T-helper 1 cell treated with Interleukin-12 subunit alpha and Interleukin-12 subunit beta and Interleukin-4 antibody, amounts not matched to agents 30 μg/mL and 1 μg/mL, for 36 hours (primary cell): Measurements from ENCODE around the gene NDRG4.

Source experiments
- H3K27ac Mint-ChIP-seq: one replicate; pipeline ENCODE4 v1.8.0; 2021; ENCODE audit warnings: mild to moderate bottlenecking, mixed read lengths
- H3K27me3 Mint-ChIP-seq: one replicate; pipeline ENCODE4 v1.8.0; 2021; ENCODE audit warnings: low read depth, mixed read lengths
- H3K36me3 Mint-ChIP-seq: one replicate; pipeline ENCODE4 v1.8.0; 2021; ENCODE audit warnings: low read depth, mixed read lengths
- H3K4me1 Mint-ChIP-seq: one replicate; pipeline ENCODE4 v1.8.0; 2021; ENCODE audit warnings: low read depth, mixed read lengths
- H3K4me3 Mint-ChIP-seq: one replicate; pipeline ENCODE4 v1.8.0; 2021; ENCODE audit warnings: mild to moderate bottlenecking, moderate library complexity, mixed read lengths
- H3K9me3 Mint-ChIP-seq: one replicate; pipeline ENCODE4 v1.8.0; 2021; ENCODE audit warnings: mixed read lengths

Gene NDRG4

GRCh38 chr16:58462089-58462488 lies 37.9 kb upstream of the NDRG4 start:
- Mint-ChIP-seq H3K4me1 (peaks cover 12% of the 10 kb centered on the region), H3K36me3 (no peaks in the 10 kb centered on the region), H3K9me3 (no peaks in the 10 kb centered on the region), H3K27ac (no peak overlapping the region), H3K27me3 (peaks cover 52% of the 10 kb centered on the region), H3K4me3 (no peak overlapping the region)

- H3K4me3 Mint-ChIP-seq = no peak overlapping the region
- H3K27ac Mint-ChIP-seq = no peak overlapping the region
- H3K27me3 Mint-ChIP-seq = peaks cover 56% of the 10 kb centered on the region
- no peaks in the 10 kb centered on the region for H3K36me3 Mint-ChIP-seq
- H3K4me1 Mint-ChIP-seq = peaks cover 12% of the 10 kb centered on the region
- H3K9me3 Mint-ChIP-seq = no peaks in the 10 kb centered on the region
Observed at GRCh38 chr16:58462499-58462996, 37.4 kb upstream of the NDRG4 start.

- H3K27ac Mint-ChIP-seq = no peak overlapping the region
- H3K27me3 Mint-ChIP-seq = peaks cover 57% of the 10 kb centered on the region
- no peaks in the 10 kb centered on the region for H3K9me3 Mint-ChIP-seq
- H3K4me1 Mint-ChIP-seq = peaks cover 12% of the 10 kb centered on the region
- H3K4me3 Mint-ChIP-seq = no peak overlapping the region
- H3K36me3 Mint-ChIP-seq = no peaks in the 10 kb centered on the region
Observed at GRCh38 chr16:58462997-58463941, 36.7 kb upstream of the NDRG4 start.

- no peaks in the 10 kb centered on the region for H3K9me3 Mint-ChIP-seq
- no peak overlapping the region for H3K4me3 Mint-ChIP-seq
- H3K36me3 Mint-ChIP-seq = no peaks in the 10 kb centered on the region
- H3K27me3 Mint-ChIP-seq = peaks cover 66% of the 10 kb centered on the region
- H3K27ac Mint-ChIP-seq = no peak overlapping the region
- peaks cover 8% of the 10 kb centered on the region for H3K4me1 Mint-ChIP-seq
Observed at GRCh38 chr16:58464047-58464915, 35.7 kb upstream of the NDRG4 start.

- no peak overlapping the region for H3K4me3 Mint-ChIP-seq
- no peaks in the 10 kb centered on the region for H3K36me3 Mint-ChIP-seq
- H3K27ac Mint-ChIP-seq = no peak overlapping the region
- peaks cover 3% of the 10 kb centered on the region for H3K4me1 Mint-ChIP-seq
- peaks cover 70% of the 10 kb centered on the region for H3K27me3 Mint-ChIP-seq
- H3K9me3 Mint-ChIP-seq = no peaks in the 10 kb centered on the region
Observed at GRCh38 chr16:58464916-58465731, 34.8 kb upstream of the NDRG4 start.

- peaks cover 3% of the 10 kb centered on the region for H3K4me1 Mint-ChIP-seq
- H3K9me3 Mint-ChIP-seq = no peaks in the 10 kb centered on the region
- no peaks in the 10 kb centered on the region for H3K36me3 Mint-ChIP-seq
- peaks cover 67% of the 10 kb centered on the region for H3K27me3 Mint-ChIP-seq
- H3K4me3 Mint-ChIP-seq = no peak overlapping the region
- no peak overlapping the region for H3K27ac Mint-ChIP-seq
Observed at GRCh38 chr16:58465817-58466216, 34.1 kb upstream of the NDRG4 start.

- Mint-ChIP-seq H3K27ac (no peak overlapping the region), H3K4me1 (peaks cover 3% of the 10 kb centered on the region), H3K36me3 (no peaks in the 10 kb centered on the region), H3K27me3 (peaks cover 61% of the 10 kb centered on the region), H3K4me3 (no peak overlapping the region), H3K9me3 (no peaks in the 10 kb centered on the region)
Observed at GRCh38 chr16:58466396-58466795, 33.5 kb upstream of the NDRG4 start.

- H3K4me1 Mint-ChIP-seq = peaks cover 3% of the 10 kb centered on the region
- H3K9me3 Mint-ChIP-seq = no peaks in the 10 kb centered on the region
- H3K27me3 Mint-ChIP-seq = peaks cover 49% of the 10 kb centered on the region
- H3K27ac Mint-ChIP-seq = no peak overlapping the region
- H3K36me3 Mint-ChIP-seq = no peaks in the 10 kb centered on the region
- H3K4me3 Mint-ChIP-seq = no peak overlapping the region
Observed at GRCh38 chr16:58467905-58468304, 32.0 kb upstream of the NDRG4 start.

GRCh38 chr16:58471209-58471975 lies 28.6 kb upstream of the NDRG4 start:
- peaks cover 38% of the 10 kb centered on the region for H3K27me3 Mint-ChIP-seq
- H3K36me3 Mint-ChIP-seq = no peaks in the 10 kb centered on the region
- H3K4me1 Mint-ChIP-seq = no peaks in the 10 kb centered on the region

GRCh38 chr16:58472266-58472665 lies 27.7 kb upstream of the NDRG4 start:
- Mint-ChIP-seq H3K9me3 (no peaks in the 10 kb centered on the region), H3K27ac (no peak overlapping the region), H3K4me3 (no peak overlapping the region), H3K36me3 (no peaks in the 10 kb centered on the region), H3K4me1 (no peaks in the 10 kb centered on the region), H3K27me3 (peaks cover 30% of the 10 kb centered on the region)

More at GRCh38 chr16:58471209-58471975, 28.6 kb upstream of the NDRG4 start:
- H3K27ac Mint-ChIP-seq = no peak overlapping the region
- no peak overlapping the region for H3K4me3 Mint-ChIP-seq
- H3K9me3 Mint-ChIP-seq = no peaks in the 10 kb centered on the region

GRCh38 chr16:58472827-58473226 lies 27.1 kb upstream of the NDRG4 start:
- Mint-ChIP-seq H3K36me3 (no peaks in the 10 kb centered on the region), H3K9me3 (no peaks in the 10 kb centered on the region), H3K27ac (no peak overlapping the region), H3K4me1 (no peaks in the 10 kb centered on the region), H3K27me3 (peaks cover 27% of the 10 kb centered on the region), H3K4me3 (no peak overlapping the region)

GRCh38 chr16:58474296-58474695 lies 25.6 kb upstream of the NDRG4 start:
- Mint-ChIP-seq H3K4me1 (no peaks in the 10 kb centered on the region), H3K4me3 (no peak overlapping the region), H3K27ac (no peak overlapping the region), H3K9me3 (no peaks in the 10 kb centered on the region), H3K36me3 (no peaks in the 10 kb centered on the region), H3K27me3 (peaks cover 18% of the 10 kb centered on the region)

GRCh38 chr16:58475091-58475619 lies 24.8 kb upstream of the NDRG4 start:
- H3K27ac Mint-ChIP-seq = no peak overlapping the region
- H3K36me3 Mint-ChIP-seq = no peaks in the 10 kb centered on the region
- no peaks in the 10 kb centered on the region for H3K9me3 Mint-ChIP-seq
- no peak overlapping the region for H3K4me3 Mint-ChIP-seq
- no peaks in the 10 kb centered on the region for H3K4me1 Mint-ChIP-seq
- peaks cover 14% of the 10 kb centered on the region for H3K27me3 Mint-ChIP-seq
